Progenitor cell of endocrine pancreas (in vitro differentiated cells): ENCODE results near the gene FGF16. TPM values are rescaled to one million over a fixed set of nuclear protein-coding genes. Genes with fewer than 3 reads are reported as not detected.
"Not testable (repeated sequence)": the region's sequence is repeated elsewhere in the genome, so short reads cannot be mapped to it uniquely, and the experiment has no call there.

Experiments
- DNase-seq: peaks from one replicate; pipeline ENCODE4 v3.0.0; 2021; ENCODE audit warnings: low spot score; ENCODE audit not compliant: unreplicated experiment
- H3K27ac Mint-ChIP-seq: 2 replicates; pipeline ENCODE4 v1.8.0; 2021; ENCODE audit warnings: mild to moderate bottlenecking, moderate library complexity, mixed read lengths
- H3K27me3 Mint-ChIP-seq: 2 replicates; pipeline ENCODE4 v1.8.0; 2021; ENCODE audit warnings: mixed read lengths
- H3K36me3 Mint-ChIP-seq: 2 replicates; pipeline ENCODE4 v1.8.0; 2022; ENCODE audit warnings: mixed read lengths; ENCODE audit not compliant: insufficient read depth
- H3K4me1 Mint-ChIP-seq: 2 replicates; pipeline ENCODE4 v1.8.0; 2021; ENCODE audit warnings: low read depth, mixed read lengths
- H3K4me3 Mint-ChIP-seq: 2 replicates; pipeline ENCODE4 v1.8.0; 2021; ENCODE audit warnings: low read depth, mild to moderate bottlenecking, moderate library complexity, mixed read lengths
- H3K9me3 Mint-ChIP-seq: 2 replicates; pipeline ENCODE4 v1.8.0; 2021; ENCODE audit warnings: low read depth, mixed read lengths
- CTCF ChIP-seq: fragments of 200-600 bp; sonication (generic); IDR thresholded peaks from one replicate; pipeline ENCODE4 v1.5.0; 2021; ENCODE audit warnings: antibody characterized with exemption, mild to moderate bottlenecking; ENCODE audit not compliant: unreplicated experiment
- total RNA-seq: library from RNA; stranded (reverse); gene quantifications from 2 replicates; pipeline ENCODE4 v1.2.1, GENCODE V29; 2021

The FGF16 gene
- total RNA-seq, 1 donor from 2014 or later: not detected

DNA sequence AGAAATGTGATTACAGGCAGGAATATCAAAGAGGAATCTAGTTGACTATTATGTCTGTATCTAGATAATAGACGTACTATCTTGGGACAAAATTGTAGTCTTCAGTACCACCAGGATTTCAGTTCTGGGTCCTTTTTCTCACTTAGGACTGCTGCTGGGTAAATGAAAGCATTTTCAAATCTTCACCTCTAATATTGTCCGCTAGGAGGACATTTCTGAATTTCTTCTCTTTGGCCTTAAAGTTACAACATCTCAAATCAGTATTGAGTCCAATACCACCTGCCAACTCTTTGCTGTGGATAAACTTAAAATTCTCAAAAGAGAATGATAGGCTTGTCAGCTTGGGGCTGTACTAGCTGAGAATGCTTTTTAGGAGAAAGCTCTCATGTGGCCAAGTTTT lies 6.0 kb downstream of the FGF16 start:
- TF ChIP-seq CTCF: no peak
- no peaks in the 10 kb centered on the region for H3K9me3 Mint-ChIP-seq

DNA sequence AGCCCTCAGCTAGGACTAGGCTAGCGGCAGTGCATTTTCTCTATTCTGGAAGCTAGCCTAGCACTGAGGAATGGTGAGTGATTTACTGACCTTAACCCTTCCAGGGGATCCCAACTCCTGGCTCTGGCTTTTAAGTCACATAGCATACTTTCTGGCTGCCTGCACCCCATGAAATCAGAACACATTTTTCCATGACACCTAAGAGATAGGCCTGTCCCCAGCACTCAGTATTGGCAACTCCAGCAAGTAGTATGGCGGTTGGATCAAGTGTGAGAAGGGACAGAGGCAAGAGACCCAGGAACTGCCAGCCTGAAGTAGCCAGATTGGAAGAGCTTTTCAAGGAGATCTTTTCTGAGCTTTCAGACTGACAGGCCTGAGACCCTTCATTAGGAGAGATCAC lies 8.2 kb downstream of the FGF16 start:
- Mint-ChIP-seq H3K27me3 (peaks cover 2% of the 10 kb centered on the region), H3K36me3 (no peaks in the 10 kb centered on the region), H3K4me3 (no peak overlapping the region), H3K4me1 (no peaks in the 10 kb centered on the region), H3K27ac (no peak overlapping the region), H3K9me3 (peaks cover 4% of the 10 kb centered on the region)
- TF ChIP-seq CTCF: no peak
- DNase-seq: no peak

More for the DNA sequence above, 6.0 kb downstream of the FGF16 start:
- H3K36me3 Mint-ChIP-seq: no peaks in the 10 kb centered on the region
- H3K4me1 Mint-ChIP-seq: no peaks in the 10 kb centered on the region
- H3K4me3 Mint-ChIP-seq: no peak overlapping the region
- peaks cover 18% of the 10 kb centered on the region for H3K27me3 Mint-ChIP-seq
- DNase-seq: no peak
- H3K27ac Mint-ChIP-seq: no peak overlapping the region

DNA sequence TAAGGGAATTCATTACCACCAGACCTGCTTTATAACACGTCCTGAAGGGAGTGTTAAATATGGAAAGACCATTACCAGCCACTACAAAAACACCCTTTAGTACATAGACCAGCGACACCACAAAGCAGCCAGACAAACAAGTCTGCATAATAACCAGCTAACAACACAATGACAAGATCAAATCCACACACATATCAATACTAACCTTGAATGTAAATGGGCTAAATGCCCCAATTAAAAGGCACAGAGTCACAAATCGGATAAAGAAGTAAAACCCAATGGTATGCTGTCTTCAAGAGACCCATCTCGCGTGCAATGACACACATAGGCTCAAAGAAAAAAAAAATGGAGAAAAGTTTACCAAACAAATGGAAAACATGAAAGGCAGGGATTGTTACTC lies 36.9 kb downstream of the FGF16 start:
- TF ChIP-seq CTCF: no peak
- Mint-ChIP-seq H3K36me3 (peaks cover 3% of the 10 kb centered on the region), H3K4me3 (no peak overlapping the region), H3K4me1 (no peaks in the 10 kb centered on the region), H3K9me3 (peaks cover 48% of the 10 kb centered on the region), H3K27ac (no peak overlapping the region), H3K27me3 (no peaks in the 10 kb centered on the region)
- no peak for DNase-seq

- Mint-ChIP-seq H3K4me1 (no peaks in the 10 kb centered on the region), H3K27ac (peak overlapping the region; percentile 60), H3K27me3 (no peaks in the 10 kb centered on the region), H3K36me3 (no peaks in the 10 kb centered on the region), H3K9me3 (peaks cover 46% of the 10 kb centered on the region), H3K4me3 (peak overlapping the region; percentile 61)
- peak; percentile 14 for DNase-seq
- TF ChIP-seq CTCF: no peak
Measured at GRCh38 chrX:77493677-77494553, 46.7 kb downstream of the FGF16 start.

DNA sequence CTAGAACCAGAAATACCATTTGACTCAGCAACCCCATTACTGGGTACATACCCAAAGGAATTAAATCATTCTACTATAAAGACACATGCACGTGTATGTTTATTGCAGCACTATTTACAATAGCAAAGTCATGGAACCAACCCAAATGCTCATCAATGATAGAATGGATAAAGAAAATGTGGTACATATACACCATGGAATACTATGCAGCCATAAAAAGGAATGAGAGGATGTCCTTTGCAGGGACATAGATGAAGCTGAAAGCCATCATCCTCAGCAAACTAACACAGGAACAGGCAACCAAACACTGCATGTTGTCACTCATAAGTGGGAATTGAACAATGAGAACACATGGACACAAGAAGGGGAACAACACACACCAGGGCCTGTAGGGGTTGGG lies 53.0 kb downstream of the FGF16 start:
- not testable (repeated sequence) for H3K27me3 Mint-ChIP-seq, DNase-seq, H3K36me3 Mint-ChIP-seq, H3K4me3 Mint-ChIP-seq, H3K27ac Mint-ChIP-seq
- Mint-ChIP-seq H3K4me1 (peaks cover 14% of the 10 kb centered on the region), H3K9me3 (peaks cover 25% of the 10 kb centered on the region)
